ENCODE results near the gene SKAP1. TPM values are rescaled to one million over a fixed set of nuclear protein-coding genes. Genes with fewer than 3 reads are reported as not detected.
"Not testable (repeated sequence)": the region's sequence is repeated elsewhere in the genome, so short reads cannot be mapped to it uniquely, and the experiment has no call there.

SKAP1 gene
- total RNA-seq, 1 donor from 2014 or later, result 5.1 TPM

GRCh38 chr17:48432820-48433775, 3.1 kb upstream of the SKAP1 start:
- peaks cover 45% of the 10 kb centered on the region for H3K27me3 ChIP-seq
- no peaks in the 10 kb centered on the region for H3K9me3 ChIP-seq
- no peak for DNase-seq
- H3K36me3 ChIP-seq, result no peaks in the 10 kb centered on the region
- no peak overlapping the region for H3K4me3 ChIP-seq
- no peak overlapping the region for H3K27ac ChIP-seq
- no peak for ATAC-seq
- no peaks in the 10 kb centered on the region for H3K4me1 ChIP-seq
- no peak for TF ChIP-seq CTCF (IDR thresholded peaks at IDR 0.05)
- intact Hi-C loops (cut with DNase I), result no loop called here

GRCh38 chr17:48429156-48429555, 858 bp downstream of the SKAP1 start:
- Histone ChIP-seq H3K27ac (peak overlapping the region; percentile 63), H3K4me3 (peak overlapping the region; percentile 39), H3K9me3 (no peaks in the 10 kb centered on the region), H3K27me3 (peaks cover 42% of the 10 kb centered on the region), H3K4me1 (no peaks in the 10 kb centered on the region), H3K36me3 (no peaks in the 10 kb centered on the region)
- TF ChIP-seq CTCF (IDR thresholded peaks at IDR 0.05), result no peak
- DNase-seq, result no peak
- no peak for ATAC-seq
- intact Hi-C loops (cut with DNase I), result no loop called here

GRCh38 chr17:48427598-48427997, 2.4 kb downstream of the SKAP1 start:
- Histone ChIP-seq H3K4me1 (no peaks in the 10 kb centered on the region), H3K4me3 (no peak overlapping the region), H3K9me3 (no peaks in the 10 kb centered on the region), H3K36me3 (no peaks in the 10 kb centered on the region), H3K27ac (no peak overlapping the region), H3K27me3 (peaks cover 35% of the 10 kb centered on the region)
- DNase-seq (no peak), ATAC-seq (peak; percentile 46)
- intact Hi-C loops (cut with DNase I), result no loop called here
- no peak for TF ChIP-seq CTCF (IDR thresholded peaks at IDR 0.05)

- Histone ChIP-seq H3K27me3 (peaks cover 33% of the 10 kb centered on the region), H3K36me3 (no peaks in the 10 kb centered on the region), H3K4me1 (no peaks in the 10 kb centered on the region), H3K9me3 (no peaks in the 10 kb centered on the region), H3K27ac (no peak overlapping the region), H3K4me3 (no peak overlapping the region)
- TF ChIP-seq CTCF (IDR thresholded peaks at IDR 0.05), result no peak
- DNase-seq, result no peak
- ATAC-seq, result no peak
- intact Hi-C loops (cut with DNase I), result no loop called here
Observed at GRCh38 chr17:48426761-48427500, 3.1 kb downstream of the SKAP1 start.

GRCh38 chr17:48426019-48426665, 3.9 kb downstream of the SKAP1 start:
- Histone ChIP-seq H3K27ac (no peak overlapping the region), H3K4me3 (no peak overlapping the region), H3K9me3 (no peaks in the 10 kb centered on the region), H3K4me1 (no peaks in the 10 kb centered on the region), H3K27me3 (peaks cover 25% of the 10 kb centered on the region), H3K36me3 (no peaks in the 10 kb centered on the region)
- no peak for ATAC-seq
- intact Hi-C loops (cut with DNase I), result no loop called here
- TF ChIP-seq CTCF (IDR thresholded peaks at IDR 0.05), result no peak
- no peak for DNase-seq

- DNase-seq; H3K27ac ChIP-seq; H3K9me3 ChIP-seq; H3K27me3 ChIP-seq; intact Hi-C loops (cut with DNase I); ATAC-seq; H3K36me3 ChIP-seq; H3K4me3 ChIP-seq; H3K4me1 ChIP-seq: not testable (repeated sequence)
Observed at GRCh38 chr17:48422060-48422459, 8.0 kb downstream of the SKAP1 start.
